NCI-H1436 treated with DMSO at 0.1 percent for 48 hours (cell line): Measurements from ENCODE around the gene ELMO2.
A peak's percentile ranks its signal among the peaks of the same experiment; 100 is the strongest.

Experiments
- DNase-seq: peaks from one replicate; lab custom pipeline; 2025; lab: John Stamatoyannopoulos, UW

The ELMO2 gene

DNA sequence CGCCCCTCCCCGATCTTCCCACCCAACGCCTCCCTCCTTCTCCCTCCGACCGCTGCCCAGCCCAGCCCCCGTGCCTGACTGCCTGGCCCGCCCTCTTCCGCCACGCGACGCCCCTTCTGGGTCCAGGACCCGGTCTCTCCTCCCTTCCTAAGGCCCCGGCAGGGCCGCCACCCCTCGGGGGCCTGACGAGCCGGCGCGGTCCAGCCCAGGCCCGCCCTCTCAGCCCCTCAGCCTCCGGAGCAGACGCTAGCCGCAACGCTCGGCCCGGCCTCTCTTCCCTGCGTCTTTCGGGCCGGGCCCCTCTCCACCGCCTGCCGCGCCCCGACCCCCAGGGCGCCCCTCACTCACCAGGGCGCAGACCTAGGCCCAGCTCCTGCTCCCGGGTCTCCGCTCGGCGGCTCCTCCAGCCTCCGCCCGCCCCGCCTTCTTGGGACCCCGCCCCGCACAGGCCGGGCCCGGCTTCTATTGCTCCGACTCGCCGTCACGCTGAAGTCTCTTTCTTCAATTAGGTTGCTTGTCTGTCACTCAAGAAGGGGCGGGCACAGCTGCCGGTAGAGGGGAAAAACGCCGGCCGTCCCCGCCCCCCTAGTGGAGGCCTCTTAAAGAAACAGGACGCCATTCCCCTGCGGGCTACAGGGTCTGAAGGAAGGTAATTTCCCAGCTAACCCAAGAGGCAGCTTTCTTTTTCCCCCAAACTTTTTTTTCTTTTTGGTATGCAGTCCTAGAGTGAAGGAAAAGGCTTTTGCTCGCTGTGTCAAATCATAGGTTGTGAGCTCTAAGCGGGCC, at the start of gene ELMO2:
ELMO2 (minus strand) TSS at position 416 of the 786 bp plus-strand sequence. CDS start 12,133 bp downstream, outside the sequence.
- DNase-seq: peak; percentile 87

DNA sequence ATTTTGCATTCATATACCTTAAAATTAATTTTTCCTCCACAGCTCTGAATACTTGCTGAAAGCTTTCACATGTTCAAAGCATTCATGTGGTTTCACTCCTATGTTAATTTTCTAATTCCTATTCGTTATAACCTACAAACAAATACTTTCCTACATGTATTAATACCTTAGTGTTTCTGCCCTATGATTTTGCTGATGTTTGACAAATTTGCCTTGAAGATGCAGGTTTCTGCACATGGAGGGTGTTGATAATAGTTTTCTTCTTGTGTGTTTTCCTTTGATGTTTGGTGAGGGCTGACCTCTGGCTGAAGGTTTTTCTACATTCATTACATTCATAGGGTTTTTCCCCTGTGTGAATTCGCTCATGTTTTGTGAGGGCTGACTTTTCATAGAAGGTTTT, 49.3 kb upstream of the ELMO2 start:
- no peak for DNase-seq

- no peak for DNase-seq
Measured at GRCh38 chr20:46446851-46447250, 40.4 kb upstream of the ELMO2 start.

DNA sequence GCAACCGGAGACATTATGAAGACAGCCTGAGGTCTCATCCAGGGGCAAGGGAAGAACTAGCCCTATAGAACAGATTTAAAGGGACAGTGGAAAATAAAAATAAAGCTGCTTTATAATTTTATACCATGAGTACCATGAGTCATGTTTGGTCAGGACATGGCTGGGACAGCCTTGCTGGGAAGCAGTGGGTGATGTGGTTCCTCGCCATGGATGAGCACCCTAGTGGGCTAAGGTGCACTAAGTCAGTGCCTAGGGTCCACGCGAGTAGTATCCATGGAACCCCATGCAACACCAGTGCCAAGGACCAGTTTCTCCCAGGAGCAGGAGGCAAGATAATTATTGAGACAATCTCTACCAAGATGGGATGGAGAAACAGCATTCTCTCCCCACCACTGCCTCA, 33.4 kb upstream of the ELMO2 start:
- DNase-seq: no peak

- DNase-seq: no peak
Measured at GRCh38 chr20:46438156-46438750, 31.8 kb upstream of the ELMO2 start.

DNA sequence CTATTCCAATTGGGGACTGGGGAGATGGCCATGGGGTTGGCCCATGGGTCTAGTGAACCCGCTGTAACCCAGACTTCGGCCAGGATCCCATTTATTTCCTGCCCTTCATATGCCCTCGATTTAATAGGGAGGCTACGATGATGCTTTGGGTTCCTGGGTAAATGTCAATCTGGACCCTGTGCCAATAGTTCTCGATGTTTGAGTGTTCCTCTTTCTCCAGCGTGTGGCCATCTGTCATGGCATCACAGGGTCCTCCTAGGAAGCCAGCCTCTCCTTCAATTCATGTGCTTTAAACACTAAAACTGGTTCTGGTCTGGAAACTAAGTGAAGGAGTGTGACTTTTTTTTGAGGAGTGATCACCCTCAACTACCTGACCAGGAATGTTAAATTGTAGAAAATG, 28.7 kb upstream of the ELMO2 start:
- DNase-seq: no peak

- no peak for DNase-seq
Measured at GRCh38 chr20:46434597-46434996, 28.2 kb upstream of the ELMO2 start.

GRCh38 chr20:46433051-46433450, 26.6 kb upstream of the ELMO2 start:
- DNase-seq: no peak

DNA sequence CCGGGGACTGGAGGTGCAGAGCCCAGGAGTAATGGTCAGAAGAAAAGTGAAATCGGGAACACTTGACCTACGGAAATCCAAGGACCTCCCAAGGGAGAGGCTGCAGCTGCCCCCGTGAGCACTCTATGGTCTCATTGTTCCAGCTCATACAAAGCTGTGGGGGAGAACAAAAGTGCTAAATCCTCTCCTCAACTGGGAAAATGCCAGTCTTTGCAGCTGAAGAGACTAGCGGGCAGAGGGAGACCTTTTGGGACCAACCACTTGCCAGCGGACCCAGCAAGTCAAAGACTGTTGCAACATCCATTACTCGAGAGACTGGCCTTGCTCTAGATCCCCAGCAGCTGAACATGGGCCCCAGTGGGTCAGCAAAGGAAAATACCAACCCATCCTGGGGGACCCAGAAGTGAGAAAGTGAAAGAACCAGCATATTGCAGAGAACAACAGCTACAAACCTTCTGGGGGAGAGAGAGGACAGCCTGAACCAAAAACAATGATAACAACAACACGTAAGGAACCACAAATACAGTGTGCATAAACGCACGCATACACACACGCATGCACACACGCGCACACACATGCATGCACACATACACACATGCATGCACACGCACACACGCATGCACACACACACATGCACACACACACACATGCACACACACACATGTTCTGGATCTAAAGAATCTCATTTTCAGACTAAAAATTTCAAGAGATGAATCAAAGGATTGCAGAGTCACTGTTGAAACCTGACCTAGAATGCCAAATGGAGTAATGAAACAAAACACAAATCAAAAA, 24.7 kb upstream of the ELMO2 start:
- no peak for DNase-seq

DNA sequence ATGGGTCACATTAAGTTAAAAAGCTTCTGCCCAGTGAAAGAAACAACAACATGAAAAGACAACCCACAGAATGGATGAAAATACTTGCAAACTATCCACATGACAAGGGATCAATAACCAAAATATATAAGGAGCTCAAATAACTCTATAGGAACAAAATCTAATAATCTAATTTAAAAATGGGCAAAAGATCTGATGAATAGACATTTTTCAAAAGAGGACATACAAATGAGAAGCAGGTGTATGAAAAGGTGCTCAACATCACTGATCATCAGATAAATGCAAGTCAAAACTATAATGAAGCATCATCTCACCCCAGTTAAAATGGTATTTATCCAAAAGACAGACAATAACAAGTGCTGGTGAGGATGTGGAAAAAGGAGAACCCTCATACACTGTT, 21.0 kb upstream of the ELMO2 start:
- no peak for DNase-seq

GRCh38 chr20:46423882-46424482, 17.6 kb upstream of the ELMO2 start:
- no peak for DNase-seq

DNA sequence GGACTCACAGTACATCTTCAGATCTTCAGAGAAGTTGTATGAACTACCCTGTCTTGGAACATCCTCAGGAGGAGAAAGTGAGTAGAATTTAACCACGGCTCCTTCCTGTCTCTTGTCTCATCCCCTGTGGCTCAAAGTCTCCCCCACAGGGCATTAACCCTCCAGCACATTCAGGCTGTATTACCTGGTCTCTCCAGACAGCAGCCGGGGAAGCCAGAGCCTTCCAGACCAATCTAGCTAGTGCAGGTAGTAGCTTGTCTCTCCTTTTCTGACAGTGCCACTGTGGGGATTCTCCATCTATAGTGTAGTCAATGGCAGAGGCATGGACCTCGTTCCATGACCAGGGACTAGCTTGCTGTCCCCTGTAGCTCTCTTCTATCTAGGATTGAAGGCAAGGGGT, 16.9 kb upstream of the ELMO2 start:
- no peak for DNase-seq

DNA sequence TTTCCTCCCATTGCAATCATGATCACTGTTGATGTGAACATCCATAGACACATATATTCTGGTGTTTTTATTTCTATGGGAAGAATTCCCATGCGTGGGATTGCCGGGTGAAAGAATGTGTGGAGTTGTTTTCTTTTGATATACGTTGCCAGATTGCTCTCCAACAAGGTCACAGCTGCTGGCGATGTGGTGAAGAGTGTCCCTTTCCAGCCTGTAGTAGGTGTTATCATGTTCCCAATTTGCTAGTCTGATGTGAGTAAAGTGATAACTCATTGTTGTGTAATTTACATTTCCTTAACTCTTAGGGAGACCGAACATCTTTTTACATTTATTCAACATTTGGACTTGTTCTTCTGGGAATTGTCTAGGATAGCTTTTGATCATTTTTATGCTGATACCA, 14.5 kb upstream of the ELMO2 start:
- DNase-seq: no peak

DNA sequence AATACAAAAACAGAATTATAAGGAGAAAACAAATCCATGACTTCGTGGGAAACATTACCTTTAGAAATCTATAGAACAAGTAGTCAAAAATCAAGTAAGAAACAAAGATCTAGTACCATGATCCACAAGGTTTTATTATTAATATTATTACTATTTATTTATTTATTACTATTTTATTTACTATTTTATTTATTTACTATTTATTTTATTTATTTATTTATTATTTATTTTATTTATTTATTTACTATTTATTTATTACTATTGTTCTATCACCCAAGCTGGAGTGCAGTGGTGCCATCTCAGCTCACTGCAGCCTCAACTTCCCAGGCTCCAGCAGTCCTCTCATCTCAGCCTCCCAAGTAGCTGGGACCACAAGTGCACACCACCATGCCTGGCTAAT, 13.5 kb upstream of the ELMO2 start:
- DNase-seq: no peak

DNA sequence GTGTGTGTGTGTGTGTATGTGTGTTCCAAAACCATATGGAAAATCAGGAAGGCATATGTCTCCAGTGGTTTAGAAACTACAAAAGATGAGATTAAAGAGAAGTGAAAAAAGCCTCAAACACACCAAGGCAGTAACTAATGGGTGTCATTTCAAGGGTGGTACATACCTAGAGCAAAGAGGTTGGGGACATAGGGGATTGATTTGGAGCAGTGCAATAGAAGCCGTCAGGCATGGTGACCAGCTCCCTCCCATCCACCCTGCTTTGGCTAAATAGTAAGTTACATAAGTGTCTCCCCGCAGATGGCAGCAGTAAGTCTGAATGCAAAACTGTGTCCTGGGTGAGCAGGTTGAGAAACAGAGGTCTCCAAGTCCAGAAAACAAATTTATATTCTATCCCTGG, 10.4 kb upstream of the ELMO2 start:
- DNase-seq: no peak

DNA sequence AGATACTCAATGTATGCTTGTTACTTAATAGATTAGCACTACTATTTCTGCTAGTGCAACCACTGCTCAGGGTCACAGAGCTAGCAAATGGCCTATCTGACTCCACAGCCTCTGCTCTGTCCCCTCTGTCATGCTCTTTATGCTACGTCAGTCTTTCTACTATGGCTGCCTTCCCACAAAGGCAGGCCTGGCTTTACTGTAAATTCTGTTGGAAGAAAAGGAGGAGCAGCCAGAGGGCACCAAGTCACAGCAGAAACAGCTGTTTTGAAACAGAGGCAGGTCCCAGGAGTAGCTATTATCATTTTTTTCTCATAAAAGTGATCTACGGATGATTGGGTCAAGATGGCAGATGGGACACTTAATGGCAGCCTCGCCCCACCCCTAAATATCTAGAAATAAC, 10.0 kb upstream of the ELMO2 start:
- no peak for DNase-seq

- DNase-seq: no peak
Measured at GRCh38 chr20:46415773-46416172, 9.4 kb upstream of the ELMO2 start.

DNA sequence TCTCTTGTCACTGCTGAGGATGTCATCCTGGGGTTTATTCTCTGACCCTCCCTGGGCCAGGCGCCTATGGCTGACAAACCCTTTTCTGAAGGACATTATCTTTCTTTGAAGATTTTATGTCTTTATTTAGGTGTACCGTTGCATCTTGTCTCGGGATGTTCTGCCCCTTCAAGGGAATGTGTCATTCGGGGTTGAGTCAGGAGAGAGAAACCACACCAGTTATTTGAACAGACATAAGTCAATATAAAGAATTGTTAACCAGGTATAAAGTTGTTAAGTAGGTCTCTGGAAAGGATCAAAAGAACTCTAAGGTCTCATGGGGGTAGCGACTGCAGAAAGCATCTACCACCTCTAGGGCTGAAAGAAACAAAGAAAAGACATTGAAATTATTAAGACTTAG, 8.2 kb upstream of the ELMO2 start:
- DNase-seq: no peak

DNA sequence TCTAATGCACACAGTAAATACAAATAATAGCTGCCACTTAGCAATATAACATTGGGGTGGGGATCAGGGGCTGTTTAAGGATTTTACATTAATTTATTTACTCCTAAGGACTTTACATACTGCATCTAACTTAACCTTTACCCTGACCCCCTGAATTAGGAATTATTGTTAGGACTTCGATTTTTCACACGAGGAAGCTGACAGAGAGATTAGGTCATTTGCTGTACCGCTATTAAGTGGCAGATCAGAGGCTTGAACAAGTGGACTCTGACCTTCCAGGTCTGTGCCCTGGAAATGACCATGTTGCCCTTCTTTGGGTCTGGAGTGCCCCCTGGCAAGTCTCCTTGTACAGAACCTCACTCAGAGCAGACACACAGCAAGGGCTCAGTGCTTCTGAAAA, 5.2 kb upstream of the ELMO2 start:
- DNase-seq: no peak

- DNase-seq: no peak
Measured at GRCh38 chr20:46408281-46408731, 1.9 kb upstream of the ELMO2 start.

GRCh38 chr20:46407671-46407996, 1.2 kb upstream of the ELMO2 start:
- no peak for DNase-seq

GRCh38 chr20:46406986-46407670, 713 bp upstream of the ELMO2 start:
- DNase-seq: peak; percentile 17
